IMR-90 (cell line): ENCODE results near the gene FAM24B. TPM values are rescaled to one million over a fixed set of nuclear protein-coding genes. Genes with fewer than 3 reads are reported as not detected.
A peak's percentile ranks its signal among the peaks of the same experiment; 100 is the strongest.

Source experiments
- ATAC-seq: fragments of 200-7000 bp; cut with Tn5 transposase; 2 replicates; pipeline ENCODE4 v1.9.1; 2020; ENCODE audit warnings: low read depth, mild to moderate bottlenecking, moderate library complexity
- BruUV-seq: library from RNA; stranded (reverse); fragments of 400-500 nt; replicated peaks from 2 replicates; lab custom pipeline; 2021; lab: Mats Ljungman, UMichigan
- CTCF ChIA-PET: fragments of 300-600 bp; formaldehyde crosslinking; extraction: SDS; loops from one replicate; lab custom pipeline; 2021; ENCODE audit warnings: antibody characterized with exemption; lab: Yijun Ruan, JAX
- POLR2A ChIA-PET: fragments of 300-600 bp; sonication (Branson Sonifier 250); formaldehyde crosslinking; loops from one replicate; lab custom pipeline; 2022; ENCODE audit warnings: antibody characterized with exemption; ENCODE audit not compliant: unreplicated experiment; lab: Charles Lee
- DNase-seq: peaks from one replicate; pipeline ENCODE4 v3.0.0; 2013
- H2AFZ ChIP-seq: replicated peaks from 2 replicates; pipeline ENCODE3; 2013; ENCODE audit warnings: low read length, mild to moderate bottlenecking; ENCODE audit not compliant: poor library complexity
- H2AK5ac ChIP-seq: 2 replicates; pipeline ENCODE4 v1.6.1; 2013; ENCODE audit warnings: low read depth, low read length, inconsistent platforms
- H2AK9ac ChIP-seq: replicated peaks from 2 replicates; pipeline ENCODE3; 2013; ENCODE audit warnings: mild to moderate bottlenecking, low read depth, low read length, moderate library complexity; ENCODE audit not compliant: poor library complexity
- H2BK120ac ChIP-seq: 2 replicates; pipeline ENCODE4 v1.6.1; 2013; ENCODE audit warnings: low read depth, low read length, inconsistent platforms
- H2BK15ac ChIP-seq: 3 replicates; pipeline ENCODE4 v1.6.1; 2013; ENCODE audit warnings: low read depth, low read length, inconsistent platforms
- H2BK20ac ChIP-seq: 2 replicates; pipeline ENCODE4 v1.6.1; 2013; ENCODE audit warnings: low read depth, mild to moderate bottlenecking, inconsistent platforms, low read length, moderate library complexity
- H2BK5ac ChIP-seq: 2 replicates; pipeline ENCODE4 v1.6.1; 2013; ENCODE audit warnings: mild to moderate bottlenecking, low read depth, low read length, inconsistent platforms; ENCODE audit not compliant: poor library complexity, severe bottlenecking
- H3K14ac ChIP-seq: replicated peaks from 2 replicates; pipeline ENCODE4 v1.6.1; 2013; ENCODE audit warnings: low read depth, low read length, inconsistent platforms
- H3K18ac ChIP-seq: 2 replicates; pipeline ENCODE4 v1.6.1; 2013; ENCODE audit warnings: low read depth, low read length, control low read depth
- H3K23ac ChIP-seq: 2 replicates; pipeline ENCODE4 v1.6.1; 2013; ENCODE audit warnings: low read depth, low read length, inconsistent platforms
- H3K27ac ChIP-seq: 2 replicates; pipeline ENCODE4 v1.5.1; 2013; ENCODE audit warnings: mild to moderate bottlenecking, control low read depth, low read length; ENCODE audit not compliant: insufficient read depth
- H3K27me3 ChIP-seq: 2 replicates; pipeline ENCODE4 v1.6.1; 2013; ENCODE audit warnings: low read length; ENCODE audit not compliant: control insufficient read depth, insufficient read depth
- H3K36me3 ChIP-seq: 2 replicates; pipeline ENCODE4 v1.6.1; 2013; ENCODE audit warnings: low read length, mixed read lengths; ENCODE audit not compliant: control insufficient read depth, insufficient read depth
- H3K4ac ChIP-seq: 2 replicates; pipeline ENCODE4 v1.6.1; 2013; ENCODE audit warnings: low read depth, low read length, inconsistent platforms
- H3K4me1 ChIP-seq: 2 replicates; pipeline ENCODE4 v1.6.1; 2013; ENCODE audit warnings: low read length, mixed read lengths; ENCODE audit not compliant: control insufficient read depth, insufficient read depth
- H3K4me2 ChIP-seq: 2 replicates; pipeline ENCODE4 v1.6.1; 2013; ENCODE audit warnings: low read depth, mild to moderate bottlenecking, control low read depth, low read length, moderate library complexity
- H3K4me3 ChIP-seq: 2 replicates; pipeline ENCODE4 v1.5.1; 2013; ENCODE audit warnings: low read depth, mild to moderate bottlenecking, control low read depth, low read length, moderate library complexity; ENCODE audit not compliant: insufficient read depth
- H3K56ac ChIP-seq: 2 replicates; pipeline ENCODE4 v1.6.1; 2013; ENCODE audit warnings: low read length, inconsistent platforms; ENCODE audit not compliant: insufficient read depth; ENCODE audit errors: extremely low read depth
- H3K79me1 ChIP-seq, 2 experiments: 2 replicates each; pipeline ENCODE4 v1.6.1; 2013; ENCODE audit warnings: low read length in 2 of 2, inconsistent platforms in 1 of 2, low read depth in 1 of 2
- H3K9ac ChIP-seq: 2 replicates; pipeline ENCODE4 v1.6.1; 2013; ENCODE audit warnings: low read depth, low read length, control low read depth
- H3K9me1 ChIP-seq: 2 replicates; pipeline ENCODE4 v1.6.1; 2013; ENCODE audit warnings: low read length, inconsistent platforms; ENCODE audit not compliant: insufficient read depth
- H3K9me3 ChIP-seq: 2 replicates; pipeline ENCODE4 v1.6.1; 2013; ENCODE audit warnings: low read length; ENCODE audit not compliant: control insufficient read depth, insufficient read depth
- H4K20me1 ChIP-seq: 2 replicates; pipeline ENCODE4 v1.6.1; 2013; ENCODE audit warnings: low read length, inconsistent platforms; ENCODE audit not compliant: insufficient read depth
- H4K5ac ChIP-seq: 2 replicates; pipeline ENCODE4 v1.6.1; 2013; ENCODE audit warnings: mild to moderate bottlenecking, low read depth, low read length, control low read depth
- H4K8ac ChIP-seq, 2 experiments: 2 replicates each; pipeline ENCODE4 v1.6.1; 2013; ENCODE audit warnings: low read depth in 2 of 2, low read length in 2 of 2, control low read depth in 1 of 2, inconsistent platforms in 1 of 2
- H4K91ac ChIP-seq: 2 replicates; pipeline ENCODE4 v1.6.1; 2013; ENCODE audit warnings: low read depth, low read length, inconsistent platforms; ENCODE audit not compliant: insufficient read depth
- CEBPB ChIP-seq: IDR thresholded peaks from 2 replicates; pipeline ENCODE4 v1.6.1; 2012; ENCODE audit warnings: low read depth, low read length, improper control_type of control experiment
- MXI1 ChIP-seq: IDR thresholded peaks from 2 replicates; pipeline ENCODE4 v1.6.1; 2012; ENCODE audit warnings: low read depth, mild to moderate bottlenecking, low read length, moderate library complexity, borderline replicate concordance
- RFX5 ChIP-seq: IDR thresholded peaks from 2 replicates; pipeline ENCODE4 v1.8.0; 2012; ENCODE audit warnings: low read depth, mild to moderate bottlenecking, low read length, moderate library complexity
- WGBS, 2 experiments: methylation state at CpG; one replicate each; pipeline versions ENCODE4 v1.1.5 to v1.1.7; 2013; ENCODE audit warnings: missing lambda C conversion rate in 2 of 2; ENCODE audit not compliant: insufficient read length in 1 of 2; ENCODE audit errors: extremely low coverage in 2 of 2; 5-methylcytosine and 5-hydroxymethylcytosine counted together
- dilution Hi-C: fragments of 300-500 bp; cut with HindIII; formaldehyde crosslinking; loops from one replicate; pipeline ENCODE4 v1.14.3; 2018; ENCODE audit warnings: low sequenced_read_pairs; ENCODE audit not compliant: unreplicated experiment
- in situ Hi-C: fragments of 300-500 bp; cut with MboI; formaldehyde crosslinking; loops from 3 replicates; pipeline ENCODE4 v1.14.3; 2019; ENCODE audit warnings: low sequenced_read_pairs, inconsistent platforms, mixed read lengths
- intact Hi-C: fragments of 100-400 bp; cut with micrococcal nuclease; formaldehyde crosslinking; loops from 2 replicates; pipeline ENCODE4 v1.10.0; 2022
- polyA plus RNA-seq, 3 experiments: library from polyadenylated mRNA; depleted of rRNA; stranded (reverse); fragments of >200 nt; gene quantifications; 2 replicates each; pipeline ENCODE4 v1.2.3, GENCODE V29; 2012; ENCODE audit warnings: low replicate concordance in 1 of 3
- total RNA-seq: library from RNA; depleted of rRNA; stranded (reverse); fragments of >200 nt; gene quantifications from 2 replicates; pipeline ENCODE4 v1.2.3, GENCODE V29; 2012

FAM24B gene
- total and polyA plus RNA-seq, 2 of the 4 experiments (the other 2 are of a cell fraction): 1.6 to 4.3 TPM

DNA sequence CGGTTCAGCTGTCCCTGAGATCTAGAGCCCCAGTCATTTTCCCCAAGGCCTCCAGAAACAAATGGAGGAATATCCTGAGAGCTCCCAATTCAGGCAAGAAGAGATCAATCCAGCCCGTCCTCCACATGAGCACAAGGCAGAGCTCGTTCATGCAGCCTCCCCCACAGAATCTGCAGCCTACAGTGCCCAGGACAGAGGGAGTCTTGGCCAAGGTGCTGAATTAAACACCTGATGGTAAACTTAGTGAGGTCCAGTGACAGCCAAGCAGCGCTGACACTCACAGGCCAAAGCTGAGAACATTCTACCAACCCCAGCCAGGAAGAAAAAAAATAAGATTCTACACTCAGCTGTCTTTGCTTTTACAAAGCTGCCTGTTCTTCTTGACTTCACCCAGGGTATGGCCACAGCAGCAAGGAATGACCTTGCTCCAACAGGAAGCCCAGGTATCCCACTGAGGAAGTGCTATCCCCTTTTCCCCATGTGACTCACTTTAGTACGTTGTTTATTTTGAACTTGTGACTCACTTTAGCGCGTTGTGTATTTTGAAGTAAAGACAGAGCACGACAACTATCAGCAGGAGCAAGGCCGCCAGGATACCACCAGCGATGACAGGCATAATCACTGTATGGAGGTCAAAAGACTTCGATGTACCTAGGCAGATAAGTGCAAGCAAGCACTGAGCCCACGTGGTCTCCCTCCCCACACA is 29.3 kb downstream of the FAM24B start (continued):
- TF ChIP-seq MXI1: no peak

DNA sequence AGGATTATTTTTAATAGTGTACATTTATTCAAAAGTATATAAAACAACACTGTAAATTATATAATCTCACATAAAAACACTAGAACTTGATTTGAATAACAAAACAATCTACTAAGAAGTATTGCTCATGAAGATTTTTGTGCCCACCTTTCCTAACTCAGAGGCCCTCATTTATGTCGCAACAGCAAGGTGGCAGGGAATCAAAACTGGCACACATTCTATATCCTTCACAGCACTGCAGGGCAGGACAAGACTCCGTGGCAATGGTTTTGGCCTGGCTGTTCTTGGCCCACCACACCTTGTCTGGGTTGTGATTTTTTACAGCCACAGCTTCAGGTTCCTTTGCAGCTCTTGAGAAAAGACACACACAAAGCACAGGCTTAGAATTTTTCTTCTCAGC is 30.3 kb downstream of the FAM24B start:
- CTCF ChIA-PET: no interaction called here
- no CpG with 5 or more reads among the region's 2 CpGs for WGBS, 2 experiments
- TF ChIP-seq RFX5 (no peak), CEBPB (peak; percentile 74)

More for the DNA sequence above, 30.3 kb downstream of the FAM24B start:
- Histone ChIP-seq H2AFZ (no peak overlapping the region), H3K56ac (no peak overlapping the region), H2BK15ac (no peak overlapping the region), H3K14ac (no peak overlapping the region), H4K8ac (no peak overlapping the region), H3K4ac (no peak overlapping the region), H4K5ac (no peak overlapping the region), H2AK9ac (no peak overlapping the region), H2BK120ac (no peak overlapping the region), H3K23ac (no peak overlapping the region), H4K20me1 (no peaks in the 10 kb centered on the region), H3K9me1 (peaks cover 13% of the 10 kb centered on the region), H3K4me1 (peaks cover 16% of the 10 kb centered on the region), H4K91ac (no peak overlapping the region), H3K27ac (no peak overlapping the region), H2AK5ac (no peak overlapping the region), H3K4me2 (no peak overlapping the region), H3K36me3 (no peaks in the 10 kb centered on the region), H3K18ac (no peak overlapping the region), H3K79me1 (peaks cover 0 to 26% of the 10 kb centered on the region in 2 experiments; a peak in 3 of 4 replicates), H3K4me3 (no peak overlapping the region), H2BK20ac (no peak overlapping the region), H3K27me3 (no peaks in the 10 kb centered on the region), H3K9ac (no peak overlapping the region), H3K9me3 (no peaks in the 10 kb centered on the region), H2BK5ac (no peak overlapping the region)
- in situ Hi-C loops: no loop called here
- ATAC-seq (no peak), DNase-seq (no peak)
- no TSS peak for BruUV-seq
- POLR2A ChIA-PET: no interaction called here
- dilution Hi-C loops: no loop called here
- intact Hi-C loops: no loop called here
